Kidney (tissue), 14 donors: ENCODE data around the gene KIF18A. TPM values are rescaled to one million over a fixed set of nuclear protein-coding genes. Genes with fewer than 3 reads are reported as not detected.

ENCODE experiments used
- DNase-seq, 5 donors: peaks; one replicate each; pipeline ENCODE4 v3.0.0-alpha.2; 2013 to 2020
- FAIRE-seq: peaks from 2 replicates; lab custom pipeline; 2012; peaks lifted over from hg19 to GRCh38; lab: Jason Lieb, UNC
- H3K27ac ChIP-seq, 2 donors: one replicate each; pipeline ENCODE4 v1.7.0; 2013; ENCODE audit warnings: low read depth in 2 of 2, low read length in 2 of 2, inconsistent platforms in 1 of 2
- H3K27me3 ChIP-seq: one replicate; pipeline ENCODE4 v1.7.1; 2013; ENCODE audit warnings: low read length, inconsistent platforms; ENCODE audit not compliant: control insufficient read depth, insufficient read depth
- H3K36me3 ChIP-seq, 3 donors: one replicate each; pipeline versions ENCODE4 v1.7.0 to v1.7.1; 2013; ENCODE audit warnings: low read length in 3 of 3, control low read depth in 1 of 3, inconsistent platforms in 1 of 3; ENCODE audit not compliant: insufficient read depth in 3 of 3, control insufficient read depth in 2 of 3
- H3K4me1 ChIP-seq, 3 donors: one replicate each; pipeline versions ENCODE4 v1.7.0 to v1.7.1; 2013; ENCODE audit warnings: low read length in 3 of 3, inconsistent platforms in 1 of 3, low read depth in 1 of 3; ENCODE audit not compliant: control insufficient read depth in 2 of 3, insufficient read depth in 2 of 3
- H3K4me3 ChIP-seq, 3 donors: one replicate each; pipeline versions ENCODE4 v1.7.0 to v1.8.1; 2013; ENCODE audit warnings: low read length in 3 of 3, control low read depth in 1 of 3, inconsistent platforms in 1 of 3
- H3K9ac ChIP-seq, 3 donors: one replicate each; pipeline versions ENCODE4 v1.7.0 to v1.7.1; 2013; ENCODE audit warnings: low read length in 3 of 3, control low read depth in 1 of 3, inconsistent platforms in 1 of 3
- H3K9me3 ChIP-seq, 3 donors: one replicate each; pipeline versions ENCODE4 v1.7.0 to v1.7.1; 2013; ENCODE audit warnings: low read length in 3 of 3, control low read depth in 1 of 3, inconsistent platforms in 1 of 3; ENCODE audit not compliant: control insufficient read depth in 2 of 3, insufficient read depth in 1 of 3
- intact Hi-C: fragments of 100-400 bp; cut with DNase I; formaldehyde crosslinking; loops from one replicate; pipeline ENCODE4 v1.11.1; 2022
- polyA plus RNA-seq: library from polyadenylated mRNA; stranded (reverse); fragments of 350-450 nt; fragmentation: Illumina TruSeq; extraction: RNeasy Lipid Tissue Mini Kit (QIAGEN cat#74804); gene quantifications from one replicate; pipeline ENCODE4 v1.2.3, GENCODE V29; 2014; ENCODE audit warnings: low read depth, low replicate concordance; ENCODE audit not compliant: insufficient read depth
- total RNA-seq: library from RNA; stranded (reverse); fragmentation: NEBNext Ultra II Directional; extraction: Animal tissue kit (Norgen Biotek cat#: 25700); gene quantifications from one replicate; pipeline ENCODE4 v1.2.1, GENCODE V29; 2021
- TF ChIP-seq, protein P1 (sequence below): IDR thresholded peaks from 3 replicates; pipeline ENCODE4 v1.5.1; 2012; ENCODE audit warnings: mild to moderate bottlenecking, moderate library complexity, borderline replicate concordance; ENCODE audit not compliant: insufficient read depth; ENCODE audit errors: extremely low read depth
- donor health status: control.
- donor health status: control.
- donor health status: control.
- donor health status: control.
- donor health status: control.
- donor health status: DM: yes; HTN: yes; CAD: no.
- donor health status: Normal renal cell carcinoma (clear cell type).

KIF18A gene
- total and polyA plus RNA-seq, 2 donors from 2014 or later = 0.39 to 0.50 TPM

DNA sequence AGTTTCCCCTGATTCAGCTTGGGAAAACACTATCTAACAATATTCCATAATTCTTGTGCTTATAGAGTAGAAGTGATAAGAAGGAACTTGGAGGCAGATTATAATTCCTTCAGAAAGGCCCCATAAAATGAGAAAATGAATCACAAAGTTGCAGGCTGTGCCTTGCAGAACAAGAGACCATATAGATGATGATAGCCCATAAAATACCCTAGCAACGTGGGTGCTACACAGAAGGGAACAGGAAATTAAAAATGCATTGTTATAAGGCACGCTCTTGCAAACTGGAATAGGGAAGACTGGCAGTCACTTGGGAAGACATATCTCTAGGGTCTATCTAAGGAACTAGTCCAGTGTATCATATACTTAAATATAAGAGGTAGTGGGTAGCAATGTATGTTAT is 67.6 kb downstream of the KIF18A start:
- H3K27me3 ChIP-seq = no peaks in the 10 kb centered on the region
- FAIRE-seq = no peak
- no peaks in the 10 kb centered on the region for H3K9me3 ChIP-seq
- no peak overlapping the region for H3K9ac ChIP-seq
- DNase-seq = no peak
- H3K4me3 ChIP-seq = no peak overlapping the region
- no peaks in the 10 kb centered on the region for H3K36me3 ChIP-seq
- H3K4me1 ChIP-seq = no peaks in the 10 kb centered on the region
- no peak overlapping the region for H3K27ac ChIP-seq
- TF ChIP-seq, protein P1, sequence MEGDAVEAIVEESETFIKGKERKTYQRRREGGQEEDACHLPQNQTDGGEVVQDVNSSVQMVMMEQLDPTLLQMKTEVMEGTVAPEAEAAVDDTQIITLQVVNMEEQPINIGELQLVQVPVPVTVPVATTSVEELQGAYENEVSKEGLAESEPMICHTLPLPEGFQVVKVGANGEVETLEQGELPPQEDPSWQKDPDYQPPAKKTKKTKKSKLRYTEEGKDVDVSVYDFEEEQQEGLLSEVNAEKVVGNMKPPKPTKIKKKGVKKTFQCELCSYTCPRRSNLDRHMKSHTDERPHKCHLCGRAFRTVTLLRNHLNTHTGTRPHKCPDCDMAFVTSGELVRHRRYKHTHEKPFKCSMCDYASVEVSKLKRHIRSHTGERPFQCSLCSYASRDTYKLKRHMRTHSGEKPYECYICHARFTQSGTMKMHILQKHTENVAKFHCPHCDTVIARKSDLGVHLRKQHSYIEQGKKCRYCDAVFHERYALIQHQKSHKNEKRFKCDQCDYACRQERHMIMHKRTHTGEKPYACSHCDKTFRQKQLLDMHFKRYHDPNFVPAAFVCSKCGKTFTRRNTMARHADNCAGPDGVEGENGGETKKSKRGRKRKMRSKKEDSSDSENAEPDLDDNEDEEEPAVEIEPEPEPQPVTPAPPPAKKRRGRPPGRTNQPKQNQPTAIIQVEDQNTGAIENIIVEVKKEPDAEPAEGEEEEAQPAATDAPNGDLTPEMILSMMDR = no peak
- intact Hi-C loops = no loop called here

DNA sequence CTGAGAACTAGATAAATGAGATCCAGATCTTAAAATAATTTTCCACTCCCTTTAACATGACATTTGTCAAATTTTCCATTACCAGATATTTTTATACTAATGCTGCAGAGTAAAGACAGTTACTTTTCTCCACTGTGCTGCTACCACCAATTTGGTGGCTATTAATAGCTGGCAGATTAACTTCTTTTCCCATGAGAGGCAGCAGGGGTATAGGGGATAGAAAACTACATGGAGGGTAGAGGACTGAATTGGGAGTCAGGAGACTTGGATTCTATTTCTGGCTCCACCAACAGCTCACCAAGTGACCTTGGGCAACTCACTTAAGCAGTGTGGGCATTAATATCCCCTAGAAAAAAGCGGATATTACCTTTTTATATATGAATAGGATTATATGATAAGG is 69.2 kb downstream of the KIF18A start:
- H3K9ac ChIP-seq = no peak overlapping the region
- H3K27ac ChIP-seq = no peak overlapping the region
- DNase-seq (no peak), FAIRE-seq (no peak)
- no peak overlapping the region for H3K4me3 ChIP-seq
- H3K27me3 ChIP-seq = no peaks in the 10 kb centered on the region
- H3K9me3 ChIP-seq = no peaks in the 10 kb centered on the region
- H3K4me1 ChIP-seq = no peaks in the 10 kb centered on the region
- H3K36me3 ChIP-seq = no peaks in the 10 kb centered on the region
- TF ChIP-seq, protein P1 = no peak
- intact Hi-C loops = no loop called here

DNA sequence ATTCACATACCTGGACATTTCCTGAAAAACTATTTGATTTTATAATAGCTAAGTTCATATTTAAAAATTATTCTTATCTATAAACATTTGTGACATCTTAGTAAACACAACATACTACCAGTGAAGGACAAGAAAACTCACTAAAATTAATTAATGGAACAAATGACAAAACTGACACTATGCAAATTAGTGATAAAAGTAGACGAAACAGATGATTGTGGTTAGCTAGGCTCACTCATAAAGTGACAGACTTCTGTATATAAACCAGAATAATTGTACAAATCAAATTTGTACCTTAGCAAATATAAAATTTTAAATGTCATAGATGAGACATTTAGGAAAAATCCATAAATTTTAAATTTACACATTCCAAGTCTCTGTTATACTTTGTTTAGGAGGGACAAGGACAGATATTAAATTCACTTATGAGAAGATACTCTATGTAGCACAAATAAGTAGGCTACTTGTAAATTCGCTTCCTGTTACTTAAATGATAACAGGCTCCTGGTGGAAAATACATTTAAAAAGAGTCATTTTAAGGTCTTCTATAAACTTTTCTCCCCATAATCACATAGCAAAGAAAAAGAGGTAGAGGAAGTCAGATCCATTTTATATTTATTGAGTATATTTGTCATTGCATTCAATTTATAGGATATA is 81.2 kb downstream of the KIF18A start:
- DNase-seq = no peak
- FAIRE-seq = no peak
- H3K4me1 ChIP-seq = no peaks in the 10 kb centered on the region
- no peak overlapping the region for H3K4me3 ChIP-seq
- H3K9ac ChIP-seq = no peak overlapping the region
- intact Hi-C loops = no loop called here
- H3K9me3 ChIP-seq = no peaks in the 10 kb centered on the region
- no peak overlapping the region for H3K27ac ChIP-seq
- H3K27me3 ChIP-seq = no peaks in the 10 kb centered on the region
- TF ChIP-seq, protein P1 = no peak
- no peaks in the 10 kb centered on the region for H3K36me3 ChIP-seq

DNA sequence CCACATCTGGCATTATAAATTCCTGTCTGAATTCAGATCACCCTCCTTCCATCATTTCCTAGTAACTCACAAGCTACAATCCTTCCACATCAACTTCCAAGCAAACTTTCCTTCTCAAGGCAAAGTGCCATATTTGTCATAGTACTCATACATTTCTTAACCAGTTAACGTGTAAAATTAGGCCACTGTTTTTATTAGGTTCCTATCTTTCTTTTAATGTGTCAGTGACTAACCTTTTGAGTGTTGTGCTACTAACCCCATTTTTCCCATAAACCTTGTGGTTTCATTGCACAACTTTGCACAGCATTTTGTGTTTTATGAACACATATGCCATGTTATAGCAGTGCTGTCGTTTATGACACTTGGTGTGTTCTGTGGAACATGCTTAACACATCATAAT is 90.1 kb downstream of the KIF18A start:
- intact Hi-C loops = no loop called here
- DNase-seq = no peak
- no peak overlapping the region for H3K9ac ChIP-seq
- no peak overlapping the region for H3K27ac ChIP-seq
- no peak for FAIRE-seq
- H3K36me3 ChIP-seq = no peaks in the 10 kb centered on the region
- H3K4me1 ChIP-seq = no peaks in the 10 kb centered on the region
- no peaks in the 10 kb centered on the region for H3K27me3 ChIP-seq
- no peaks in the 10 kb centered on the region for H3K9me3 ChIP-seq
- TF ChIP-seq, protein P1 = no peak
- no peak overlapping the region for H3K4me3 ChIP-seq
